GM19397 (cell line): ENCODE results near the gene SRRM3.
"Not testable (repeated sequence)": the region's sequence is repeated elsewhere in the genome, so short reads cannot be mapped to it uniquely, and the experiment has no call there.

Source experiments
- ATAC-seq: cut with Tn5 transposase; IDR thresholded peaks from one replicate; pipeline ENCODE4 v1.9.1; 2021; ENCODE audit warnings: mild to moderate bottlenecking, moderate library complexity; ENCODE audit not compliant: unreplicated experiment

Gene SRRM3

GRCh38 chr7:76310102-76310957 is 108.6 kb downstream of the SRRM3 start:
- ATAC-seq = no peak

GRCh38 chr7:76311838-76312237 is 110.1 kb downstream of the SRRM3 start:
- not testable (repeated sequence) for ATAC-seq

- ATAC-seq = peak; percentile 33
Observed at GRCh38 chr7:76314042-76314721, 112.5 kb downstream of the SRRM3 start.

GRCh38 chr7:76314740-76315139 is 113.0 kb downstream of the SRRM3 start:
- ATAC-seq = not testable (repeated sequence)

GRCh38 chr7:76315364-76315763 is 113.7 kb downstream of the SRRM3 start:
- ATAC-seq = no peak

- no peak for ATAC-seq
Observed at GRCh38 chr7:76316984-76317781, 115.5 kb downstream of the SRRM3 start.

GRCh38 chr7:76317782-76318487 is 116.2 kb downstream of the SRRM3 start:
- ATAC-seq = peak; percentile 96

GRCh38 chr7:76318488-76319353 is 117.0 kb downstream of the SRRM3 start:
- peak; percentile 35 for ATAC-seq

- ATAC-seq = no peak
Observed at GRCh38 chr7:76325092-76325491, 123.4 kb downstream of the SRRM3 start.

- ATAC-seq = no peak
Observed at GRCh38 chr7:76325811-76326210, 124.1 kb downstream of the SRRM3 start.

- ATAC-seq = no peak
Observed at GRCh38 chr7:76326646-76327233, 125.0 kb downstream of the SRRM3 start.

- no peak for ATAC-seq
Observed at GRCh38 chr7:76327610-76328009, 125.9 kb downstream of the SRRM3 start.

GRCh38 chr7:76328389-76328788 is 126.7 kb downstream of the SRRM3 start:
- no peak for ATAC-seq

- ATAC-seq = no peak
Observed at GRCh38 chr7:76329479-76329878, 127.8 kb downstream of the SRRM3 start.

- no peak for ATAC-seq
Observed at GRCh38 chr7:76330261-76330660, 128.6 kb downstream of the SRRM3 start.

GRCh38 chr7:76330673-76331072 is 129.0 kb downstream of the SRRM3 start:
- ATAC-seq = no peak

- ATAC-seq = no peak
Observed at GRCh38 chr7:76332078-76332477, 130.4 kb downstream of the SRRM3 start.

GRCh38 chr7:76333511-76334101 is 131.9 kb downstream of the SRRM3 start:
- no peak for ATAC-seq
